Activated CD4-positive, alpha-beta T cell treated with anti-CD3 and anti-CD28 coated beads, Interleukin-2, Interleukin-4, amounts not matched to agents 100 ng/mL and 50 ng/mL, durations not matched to agents 16 hours and 8 hours (primary cell): ENCODE results near the gene SERPINA12.
"Not testable (repeated sequence)": the region's sequence is repeated elsewhere in the genome, so short reads cannot be mapped to it uniquely, and the experiment has no call there.

Source experiments
- DNase-seq: peaks from one replicate; pipeline ENCODE4 v3.0.0-alpha.2; 2020; ENCODE audit warnings: low spot score

The SERPINA12 gene

GRCh38 chr14:94489336-94489735 is 19.9 kb downstream of the SERPINA12 start:
- DNase-seq: no peak

DNA sequence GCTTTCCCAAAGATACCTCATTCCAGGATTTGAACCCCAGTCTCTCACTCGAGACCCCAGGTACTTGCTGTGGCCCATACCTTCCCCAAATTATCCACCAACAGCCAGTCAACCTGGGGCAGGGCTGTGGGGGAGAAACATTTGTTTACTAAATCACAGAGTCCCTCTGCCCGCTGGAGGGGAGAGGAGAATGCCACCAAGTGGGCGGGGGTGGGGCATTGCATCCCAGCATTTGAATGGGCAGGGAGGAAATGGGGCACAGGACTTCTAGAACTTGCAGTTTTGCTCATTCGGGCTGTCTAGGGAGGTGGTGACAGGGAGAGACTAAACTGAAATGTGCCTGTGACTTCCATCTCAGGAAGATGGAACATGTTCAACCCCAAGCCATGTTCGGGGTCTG is 22.4 kb downstream of the SERPINA12 start:
- no peak for DNase-seq

- DNase-seq: peak; percentile 43
These were observed 23.1 kb downstream of the SERPINA12 start for GRCh38 chr14:94485944-94486841.

GRCh38 chr14:94484481-94484880 is 24.8 kb downstream of the SERPINA12 start:
- DNase-seq: no peak

GRCh38 chr14:94483729-94484275 is 25.5 kb downstream of the SERPINA12 start:
- no peak for DNase-seq

- no peak for DNase-seq
These were observed 26.2 kb downstream of the SERPINA12 start for GRCh38 chr14:94483071-94483451.

DNA sequence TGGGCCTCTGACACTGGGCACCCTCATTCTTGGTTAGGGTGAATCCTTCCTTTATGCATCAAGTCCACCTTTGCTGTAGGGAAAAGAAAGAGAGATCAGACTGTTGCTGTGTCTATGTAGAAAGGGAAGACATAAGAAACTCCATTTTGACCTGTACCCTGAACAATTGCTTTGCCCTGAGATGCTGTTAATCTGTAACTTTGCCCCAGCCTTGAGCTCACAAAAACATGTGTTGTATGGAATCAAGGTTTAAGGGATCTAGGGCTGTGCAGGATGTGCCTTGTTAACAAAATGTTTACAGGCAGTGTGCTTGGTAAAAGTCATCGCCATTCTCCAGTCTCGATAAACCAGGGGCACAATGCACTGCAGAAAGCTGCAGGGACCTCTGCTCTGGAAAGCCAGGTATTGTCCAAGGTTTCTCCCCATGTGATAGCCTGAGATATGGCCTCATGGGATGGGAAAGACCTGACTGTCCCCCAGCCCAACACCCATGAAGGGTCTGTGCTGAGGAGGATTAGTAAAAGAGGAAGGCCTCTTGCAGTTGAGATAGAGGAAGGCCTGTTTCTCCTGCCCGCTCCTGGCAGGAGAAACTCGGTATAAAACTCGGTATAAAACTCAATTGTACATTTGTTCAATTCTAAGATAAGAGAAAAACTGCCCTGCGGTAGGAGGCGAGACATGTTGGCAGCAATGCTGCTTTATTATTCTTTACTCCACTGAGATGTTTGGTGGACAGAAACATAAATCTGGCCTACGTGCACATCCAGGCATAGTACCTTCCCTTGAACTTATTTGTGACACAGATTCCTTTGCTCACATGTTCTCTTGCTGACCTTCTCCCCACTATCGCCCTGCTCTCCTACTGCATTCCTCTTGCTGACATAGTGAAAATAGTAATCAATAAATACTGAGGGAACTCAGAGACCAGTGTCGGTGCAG is 26.9 kb downstream of the SERPINA12 start:
- DNase-seq: not testable (repeated sequence)

DNA sequence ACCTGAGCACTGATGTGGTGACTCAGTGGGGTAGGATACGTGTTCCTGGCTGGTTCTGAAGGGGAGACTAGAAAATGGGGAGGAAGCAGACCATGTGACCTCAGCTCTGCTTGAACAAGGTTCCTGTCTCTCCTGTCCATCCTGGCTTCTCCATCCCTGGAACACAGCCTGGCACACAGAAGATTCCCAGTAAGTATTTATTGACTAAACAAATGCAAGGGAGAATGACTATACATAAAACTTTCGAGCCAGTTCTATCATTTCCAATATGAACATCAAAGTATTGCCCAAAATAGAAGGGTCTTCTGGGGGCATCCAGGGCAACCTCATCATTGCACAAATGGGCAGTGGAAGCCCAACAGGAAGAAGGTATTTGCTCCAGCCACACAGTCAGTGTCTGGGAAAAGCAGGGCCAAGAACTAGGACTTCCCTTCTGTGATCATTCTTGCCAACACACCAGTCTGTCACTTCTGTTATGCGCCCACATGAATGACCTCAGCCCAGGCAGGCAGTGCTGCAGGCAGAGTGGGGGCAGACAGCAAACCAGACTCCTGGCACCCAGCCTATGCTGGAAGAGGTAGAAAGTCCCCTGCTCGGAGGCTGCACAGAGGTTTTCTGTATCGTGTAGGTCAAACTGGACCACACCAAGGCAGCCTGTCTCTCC is 27.7 kb downstream of the SERPINA12 start:
- DNase-seq: no peak

DNA sequence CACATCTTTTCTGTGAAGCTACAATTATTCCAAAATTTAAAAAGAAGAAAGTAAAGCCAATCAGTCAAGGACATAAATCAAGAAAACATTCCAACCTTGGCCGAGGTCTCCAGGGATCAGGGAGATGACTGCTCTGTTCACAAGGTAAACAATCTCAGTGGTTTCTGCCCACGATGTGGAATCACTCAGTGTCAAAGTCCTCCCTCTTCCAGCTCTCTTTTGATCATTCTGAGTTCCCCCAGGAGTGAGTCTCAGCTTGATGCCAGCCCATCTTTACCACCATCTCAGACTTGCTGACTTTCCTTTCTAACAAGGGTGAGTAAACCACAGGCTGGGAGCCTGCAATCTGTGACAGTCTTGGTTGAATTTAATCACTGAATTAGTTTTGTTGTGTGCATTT is 28.5 kb downstream of the SERPINA12 start:
- no peak for DNase-seq

GRCh38 chr14:94478420-94478819 is 30.8 kb downstream of the SERPINA12 start:
- DNase-seq: no peak

DNA sequence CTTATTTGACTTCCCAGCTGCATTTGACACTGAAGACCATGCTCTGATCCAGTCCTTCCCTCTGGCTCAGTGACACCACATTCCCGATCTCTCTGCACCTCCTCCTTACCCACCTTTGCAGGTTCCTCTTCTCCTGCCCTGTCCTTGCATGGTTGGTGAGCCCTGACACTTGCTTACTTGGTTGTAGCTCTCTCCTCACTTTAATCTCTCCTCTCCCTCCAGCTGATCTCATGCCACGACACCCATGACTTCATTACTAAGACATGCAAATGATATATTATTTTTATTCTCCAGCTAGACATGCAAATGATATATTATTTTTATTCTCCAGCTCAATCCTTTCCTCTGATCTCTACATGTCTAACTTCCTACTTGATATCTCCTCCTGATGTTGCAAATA is 33.2 kb downstream of the SERPINA12 start, which contains the start of gene SERPINA9:
Gene SERPINA9 (minus strand): TSS at position 175 of the 400 bp plus-strand sequence. CDS start 6,357 bp downstream, outside the sequence.
- no peak for DNase-seq

GRCh38 chr14:94474581-94475031 is 34.7 kb downstream of the SERPINA12 start:
- DNase-seq: no peak

- no peak for DNase-seq
These were observed 35.4 kb downstream of the SERPINA12 start for GRCh38 chr14:94473666-94474410.

DNA sequence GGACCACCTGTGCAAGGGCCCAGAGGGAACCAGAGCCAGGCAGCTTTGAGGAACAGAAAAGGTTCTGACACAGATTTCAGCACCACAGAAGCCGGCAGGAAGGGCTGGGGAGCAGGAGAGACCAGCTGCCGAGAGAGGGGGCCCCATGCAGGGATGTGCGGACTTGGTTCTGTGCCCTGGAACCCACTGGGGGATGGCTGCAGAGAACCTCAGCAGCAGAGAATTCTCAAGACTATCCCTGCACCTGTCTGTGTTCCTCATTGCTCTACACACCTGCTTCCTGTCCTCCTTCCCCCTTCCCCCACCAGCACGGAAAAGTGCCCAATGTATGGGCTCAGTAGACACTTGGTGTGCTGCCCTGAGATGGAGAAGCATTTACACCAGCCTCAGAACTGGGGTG is 36.4 kb downstream of the SERPINA12 start:
- no peak for DNase-seq

DNA sequence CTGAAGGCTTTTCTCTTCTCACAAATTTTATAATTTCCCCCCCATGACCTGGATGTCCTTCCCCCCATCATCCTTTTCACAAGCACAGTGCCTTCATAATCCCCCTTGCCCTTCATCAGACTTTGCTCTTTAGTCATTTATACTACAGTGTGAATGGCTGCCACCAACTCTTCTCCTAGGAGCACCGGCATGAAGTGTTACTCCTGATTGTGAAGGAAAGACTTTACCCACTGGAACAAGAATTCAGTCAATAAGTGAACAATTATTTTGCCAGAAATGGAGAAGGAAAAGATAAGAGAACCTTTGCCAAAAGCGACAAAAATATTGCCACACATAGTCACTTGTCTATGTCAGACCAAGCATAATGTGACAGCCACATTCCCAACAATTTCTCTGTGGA is 38.2 kb downstream of the SERPINA12 start:
- DNase-seq: no peak

DNA sequence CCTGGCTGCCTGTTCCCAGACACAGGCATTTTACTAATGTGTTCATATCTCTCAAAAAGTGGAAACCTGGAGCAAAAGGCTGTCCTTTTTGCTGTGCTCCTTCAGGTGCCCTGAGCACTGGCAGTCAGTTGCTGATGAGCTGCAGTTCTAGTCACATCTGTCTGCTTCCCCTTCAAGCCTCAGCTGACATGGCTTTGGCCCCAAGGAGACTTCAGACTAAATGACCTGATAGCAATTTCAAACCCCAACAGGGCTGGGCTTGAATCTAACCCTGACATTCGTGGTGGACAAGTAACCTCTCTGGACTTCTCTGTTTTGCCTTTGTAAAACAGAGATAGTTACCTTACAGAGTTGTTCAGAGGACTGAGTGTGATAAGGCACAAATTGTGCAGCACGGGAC is 39.0 kb downstream of the SERPINA12 start:
- no peak for DNase-seq

GRCh38 chr14:94469261-94469660 is 40.0 kb downstream of the SERPINA12 start:
- no peak for DNase-seq

GRCh38 chr14:94467728-94468520 is 41.3 kb downstream of the SERPINA12 start:
- DNase-seq: no peak

DNA sequence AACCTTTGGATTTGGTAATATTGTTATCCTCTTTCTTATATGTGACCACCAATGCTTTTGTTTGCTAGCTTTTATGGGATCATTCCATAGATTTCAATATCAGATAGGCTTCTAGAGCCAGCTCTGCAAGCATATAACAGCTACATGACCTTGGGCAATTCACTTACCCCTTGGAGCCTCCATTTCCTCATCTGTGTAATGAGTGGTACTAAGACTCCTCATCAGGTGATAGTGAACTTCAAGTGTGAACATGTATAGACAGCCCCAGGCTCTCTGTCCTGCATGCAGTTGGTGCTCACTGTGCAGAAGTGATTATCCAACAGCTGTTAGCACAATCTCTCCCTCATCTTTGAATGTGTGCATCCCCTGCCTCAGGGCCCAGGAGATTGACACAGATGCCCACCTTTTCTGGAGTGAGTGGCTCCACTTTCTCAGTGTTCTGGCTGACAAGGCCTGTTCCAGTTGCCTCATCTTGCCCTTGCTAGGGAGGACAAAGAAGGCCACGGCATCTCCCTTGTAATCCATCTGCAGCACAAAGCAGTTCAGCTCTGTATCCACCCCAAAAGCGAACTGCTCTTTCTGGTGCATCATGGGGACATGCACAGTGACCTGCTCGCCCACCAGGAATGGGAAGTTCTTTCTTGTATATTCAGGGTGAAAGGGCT is 42.4 kb downstream of the SERPINA12 start:
- no peak for DNase-seq

GRCh38 chr14:94465042-94465441 is 44.2 kb downstream of the SERPINA12 start:
- no peak for DNase-seq
